Iris pigment epithelial cell (primary cell): ENCODE measurements around the gene HS1BP3.

Experiments used
- DNase-seq: peaks from one replicate; pipeline ENCODE4 v3.0.0-alpha.2; 2011; ENCODE audit warnings: low read depth

Gene HS1BP3

GRCh38 chr2:20645761-20646160 is 5.1 kb downstream of the HS1BP3 start:
- DNase-seq = no peak

- DNase-seq = no peak
Measured at GRCh38 chr2:20645301-20645701, 5.6 kb downstream of the HS1BP3 start.

- no peak for DNase-seq
Measured at GRCh38 chr2:20643826-20644225, 7.1 kb downstream of the HS1BP3 start.

- DNase-seq = no peak
Measured at GRCh38 chr2:20643060-20643459, 7.8 kb downstream of the HS1BP3 start.

- DNase-seq = peak; percentile 63
Measured at GRCh38 chr2:20642055-20642971, 8.6 kb downstream of the HS1BP3 start.

- peak; percentile 83 for DNase-seq
Measured at GRCh38 chr2:20641123-20641985, 9.5 kb downstream of the HS1BP3 start.

GRCh38 chr2:20640411-20641122 is 10.3 kb downstream of the HS1BP3 start:
- no peak for DNase-seq

GRCh38 chr2:20638646-20639430 is 12.1 kb downstream of the HS1BP3 start:
- DNase-seq = no peak

- DNase-seq = no peak
Measured at GRCh38 chr2:20638014-20638413, 12.9 kb downstream of the HS1BP3 start.

GRCh38 chr2:20637147-20637546 is 13.8 kb downstream of the HS1BP3 start:
- DNase-seq = no peak

- peak; percentile 65 for DNase-seq
Measured at GRCh38 chr2:20635675-20636584, 15.0 kb downstream of the HS1BP3 start.

- no peak for DNase-seq
Measured at GRCh38 chr2:20635113-20635510, 15.8 kb downstream of the HS1BP3 start.

GRCh38 chr2:20634507-20635112 is 16.3 kb downstream of the HS1BP3 start:
- DNase-seq = peak; percentile 75

- no peak for DNase-seq
Measured at GRCh38 chr2:20633794-20634506, 16.9 kb downstream of the HS1BP3 start.

- no peak for DNase-seq
Measured at GRCh38 chr2:20633001-20633400, 17.9 kb downstream of the HS1BP3 start.

GRCh38 chr2:20632446-20632990 is 18.4 kb downstream of the HS1BP3 start:
- DNase-seq = no peak

GRCh38 chr2:20631617-20632307 is 19.1 kb downstream of the HS1BP3 start:
- no peak for DNase-seq

GRCh38 chr2:20630967-20631366 is 19.9 kb downstream of the HS1BP3 start:
- DNase-seq = no peak
